WTC11 (cell line): ENCODE measurements around the gene MYO18B.

Experiments
- ATF1 ChIP-seq: sonication (generic); formaldehyde crosslinking; IDR thresholded peaks from 2 replicates; pipeline ENCODE4 v1.8.1; 2023; ENCODE audit warnings: mild to moderate bottlenecking, moderate library complexity, missing genetic modification reagents
- RORB ChIP-seq: fragments of 250-450 bp; sonication (Bioruptor Pico); IDR thresholded peaks from 2 replicates; pipeline ENCODE4 v1.9.0; 2021; ENCODE audit warnings: mild to moderate bottlenecking
- TF ChIP-seq, protein P1 (sequence below): fragments of 200-600 bp; IDR thresholded peaks from 2 replicates; pipeline ENCODE4 v1.8.0; 2022; ENCODE audit warnings: antibody characterized with exemption
- TF ChIP-seq, protein P2 (sequence below): sonication (generic); formaldehyde crosslinking; IDR thresholded peaks from 2 replicates; pipeline ENCODE4 v1.8.0; 2022; ENCODE audit warnings: mild to moderate bottlenecking, missing genetic modification reagents
- TF ChIP-seq, protein P3 (sequence below): fragments of 250-450 bp; sonication (Bioruptor Pico); IDR thresholded peaks from 2 replicates; pipeline ENCODE4 v1.9.0; 2021; ENCODE audit warnings: mild to moderate bottlenecking

DNA sequence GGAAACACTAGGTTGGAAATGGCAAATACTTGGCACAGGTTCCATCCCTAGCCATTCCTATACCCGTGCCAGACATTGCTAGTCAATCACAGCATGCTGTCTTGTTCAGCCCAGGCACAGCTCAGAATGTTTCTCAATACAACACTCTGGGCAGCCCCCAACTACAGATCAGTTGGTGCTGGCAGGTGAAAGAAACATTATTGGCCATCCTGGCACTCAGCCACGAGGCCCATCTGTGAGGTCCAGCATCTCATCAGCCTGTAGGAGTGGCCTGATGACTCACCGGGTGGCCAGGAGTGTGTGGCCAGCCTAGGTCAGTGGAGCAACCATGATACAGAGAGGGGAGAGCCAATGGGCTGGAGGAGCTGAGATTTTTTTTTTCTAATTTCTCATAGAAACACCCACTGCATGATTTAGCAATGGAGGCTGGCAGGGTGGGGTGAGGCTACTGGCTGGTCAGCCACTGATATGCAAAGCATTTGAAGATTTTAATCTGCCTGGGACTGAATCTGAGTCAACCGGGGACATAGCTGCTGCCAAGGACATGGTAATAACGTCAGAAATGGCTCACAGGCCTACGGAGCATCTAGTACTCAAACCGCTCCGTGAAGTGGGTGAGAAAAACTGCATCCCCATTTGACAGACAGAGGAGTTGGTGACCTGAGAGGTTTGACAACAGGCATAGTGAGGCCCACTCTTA, 5.4 kb downstream of the MYO18B start:
- TF ChIP-seq, protein P1, sequence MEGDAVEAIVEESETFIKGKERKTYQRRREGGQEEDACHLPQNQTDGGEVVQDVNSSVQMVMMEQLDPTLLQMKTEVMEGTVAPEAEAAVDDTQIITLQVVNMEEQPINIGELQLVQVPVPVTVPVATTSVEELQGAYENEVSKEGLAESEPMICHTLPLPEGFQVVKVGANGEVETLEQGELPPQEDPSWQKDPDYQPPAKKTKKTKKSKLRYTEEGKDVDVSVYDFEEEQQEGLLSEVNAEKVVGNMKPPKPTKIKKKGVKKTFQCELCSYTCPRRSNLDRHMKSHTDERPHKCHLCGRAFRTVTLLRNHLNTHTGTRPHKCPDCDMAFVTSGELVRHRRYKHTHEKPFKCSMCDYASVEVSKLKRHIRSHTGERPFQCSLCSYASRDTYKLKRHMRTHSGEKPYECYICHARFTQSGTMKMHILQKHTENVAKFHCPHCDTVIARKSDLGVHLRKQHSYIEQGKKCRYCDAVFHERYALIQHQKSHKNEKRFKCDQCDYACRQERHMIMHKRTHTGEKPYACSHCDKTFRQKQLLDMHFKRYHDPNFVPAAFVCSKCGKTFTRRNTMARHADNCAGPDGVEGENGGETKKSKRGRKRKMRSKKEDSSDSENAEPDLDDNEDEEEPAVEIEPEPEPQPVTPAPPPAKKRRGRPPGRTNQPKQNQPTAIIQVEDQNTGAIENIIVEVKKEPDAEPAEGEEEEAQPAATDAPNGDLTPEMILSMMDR, result no peak
- TF ChIP-seq, protein P2, sequence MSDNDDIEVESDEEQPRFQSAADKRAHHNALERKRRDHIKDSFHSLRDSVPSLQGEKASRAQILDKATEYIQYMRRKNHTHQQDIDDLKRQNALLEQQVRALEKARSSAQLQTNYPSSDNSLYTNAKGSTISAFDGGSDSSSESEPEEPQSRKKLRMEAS (CRISPR knock-in tag), result no peak
- TF ChIP-seq, protein P3, sequence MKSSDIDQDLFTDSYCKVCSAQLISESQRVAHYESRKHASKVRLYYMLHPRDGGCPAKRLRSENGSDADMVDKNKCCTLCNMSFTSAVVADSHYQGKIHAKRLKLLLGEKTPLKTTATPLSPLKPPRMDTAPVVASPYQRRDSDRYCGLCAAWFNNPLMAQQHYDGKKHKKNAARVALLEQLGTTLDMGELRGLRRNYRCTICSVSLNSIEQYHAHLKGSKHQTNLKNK (CRISPR knock-in tag), result no peak
- no peak for TF ChIP-seq ATF1 (CRISPR knock-in tag)
- TF ChIP-seq RORB (CRISPR knock-in tag), result no peak
